Immature natural killer cell (primary cell): ENCODE measurements around the gene SLC25A21. TPM values are rescaled to one million over a fixed set of nuclear protein-coding genes. Genes with fewer than 3 reads are reported as not detected.
"Not testable (repeated sequence)": the region's sequence is repeated elsewhere in the genome, so short reads cannot be mapped to it uniquely, and the experiment has no call there.

Experiments used
- DNase-seq, 3 donors: peaks; one replicate each; pipeline ENCODE4 v3.0.0; 2022; ENCODE audit warnings: mixed read lengths in 1 of 3
- H3K27ac Mint-ChIP-seq, 6 donors: one replicate each; pipeline ENCODE4 v1.8.0; 2020; ENCODE audit warnings: mixed read lengths in 6 of 6, mild to moderate bottlenecking in 5 of 6, inconsistent platforms in 4 of 6, moderate library complexity in 3 of 6
- H3K27me3 Mint-ChIP-seq, 3 donors: one replicate each; pipeline ENCODE4 v1.8.0; 2020 to 2021; ENCODE audit warnings: low read depth in 3 of 3, mild to moderate bottlenecking in 3 of 3, mixed read lengths in 3 of 3, moderate library complexity in 3 of 3, inconsistent platforms in 1 of 3
- H3K36me3 Mint-ChIP-seq, 3 donors: one replicate each; pipeline ENCODE4 v1.8.0; 2020; ENCODE audit warnings: mixed read lengths in 3 of 3, inconsistent platforms in 2 of 3, mild to moderate bottlenecking in 2 of 3
- H3K4me1 Mint-ChIP-seq, 2 donors: one replicate each; pipeline ENCODE4 v1.8.0; 2020; ENCODE audit warnings: inconsistent platforms in 2 of 2, mild to moderate bottlenecking in 2 of 2, mixed read lengths in 2 of 2, moderate library complexity in 1 of 2
- H3K4me3 Mint-ChIP-seq, 5 donors: one replicate each; pipeline ENCODE4 v1.8.0; 2020; ENCODE audit warnings: mild to moderate bottlenecking in 5 of 5, mixed read lengths in 5 of 5, inconsistent platforms in 3 of 5, moderate library complexity in 3 of 5
- H3K9me3 Mint-ChIP-seq, 6 donors: one replicate each; pipeline ENCODE4 v1.8.0; 2020; ENCODE audit warnings: mild to moderate bottlenecking in 6 of 6, mixed read lengths in 6 of 6, inconsistent platforms in 4 of 6, moderate library complexity in 3 of 6
- polyA plus RNA-seq, 3 donors: library from polyadenylated mRNA; unstranded; fragments of 300-500 nt; fragmentation: Illumina TruSeq; gene quantifications; one replicate each; pipeline ENCODE4 v1.2.3, GENCODE V29; 2021

SLC25A21 gene
- polyA plus RNA-seq, 3 donors from 2014 or later: not detected

- Mint-ChIP-seq H3K36me3 (no peaks in the 10 kb centered on the region), H3K27me3 (peaks cover 0 to 2% (median 0%) of the 10 kb centered on the region in 3 donors), H3K27ac (no peak overlapping the region), H3K4me3 (no peak overlapping the region), H3K4me1 (no peaks in the 10 kb centered on the region), H3K9me3 (peaks cover 2 to 38% (median 11%) of the 10 kb centered on the region in 6 donors)
- no peak for DNase-seq
Observed at GRCh38 chr14:37083599-37083998, 88.8 kb downstream of the SLC25A21 start.

DNA sequence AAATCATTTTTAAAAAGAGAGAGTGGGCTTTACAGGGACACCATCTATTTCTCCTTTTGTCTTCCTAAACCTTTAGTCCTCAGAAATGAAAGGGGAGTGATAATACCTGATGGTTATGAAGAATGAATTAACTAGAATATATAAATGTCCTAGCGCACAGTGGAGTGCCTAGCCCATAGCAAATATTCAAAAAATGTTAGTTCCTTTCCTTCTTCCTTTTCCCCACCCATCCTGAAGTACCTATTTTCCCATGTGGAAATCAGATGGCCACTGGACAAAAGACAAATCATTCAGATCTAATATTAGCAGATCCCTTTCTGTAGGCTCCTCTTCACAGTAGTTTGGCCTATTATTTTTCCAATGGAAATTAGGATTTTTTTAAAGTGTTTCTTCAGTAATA is 90.0 kb downstream of the SLC25A21 start:
- Mint-ChIP-seq H3K4me1 (no peaks in the 10 kb centered on the region), H3K4me3 (no peak overlapping the region), H3K36me3 (no peaks in the 10 kb centered on the region), H3K27ac (no peak overlapping the region), H3K9me3 (peaks cover 2 to 34% (median 10%) of the 10 kb centered on the region in 6 donors), H3K27me3 (peaks cover 0 to 2% (median 0%) of the 10 kb centered on the region in 3 donors)
- no peak for DNase-seq

- Mint-ChIP-seq H3K27ac (no peak overlapping the region), H3K4me3 (no peak overlapping the region), H3K4me1 (no peaks in the 10 kb centered on the region), H3K27me3 (peaks cover 0 to 2% (median 0%) of the 10 kb centered on the region in 3 donors), H3K36me3 (no peaks in the 10 kb centered on the region), H3K9me3 (peaks cover 0 to 29% (median 10%) of the 10 kb centered on the region in 6 donors)
- DNase-seq: no peak
Observed at GRCh38 chr14:37081856-37082255, 90.5 kb downstream of the SLC25A21 start.

- DNase-seq: no peak
- Mint-ChIP-seq H3K27ac (no peak overlapping the region), H3K4me1 (no peaks in the 10 kb centered on the region), H3K9me3 (peaks cover 0 to 29% (median 12%) of the 10 kb centered on the region in 6 donors), H3K4me3 (no peak overlapping the region), H3K27me3 (peaks cover 0 to 2% (median 0%) of the 10 kb centered on the region in 3 donors), H3K36me3 (no peaks in the 10 kb centered on the region)
Observed at GRCh38 chr14:37081218-37081617, 91.2 kb downstream of the SLC25A21 start.

GRCh38 chr14:37078131-37078530 is 94.3 kb downstream of the SLC25A21 start:
- Mint-ChIP-seq H3K4me3 (no peak overlapping the region), H3K4me1 (no peaks in the 10 kb centered on the region), H3K27me3 (peaks cover 0 to under 1% (median 0%) of the 10 kb centered on the region in 3 donors), H3K36me3 (no peaks in the 10 kb centered on the region), H3K27ac (no peak overlapping the region), H3K9me3 (peaks cover under 1 to 30% (median 7%) of the 10 kb centered on the region in 6 donors)
- DNase-seq: no peak

DNA sequence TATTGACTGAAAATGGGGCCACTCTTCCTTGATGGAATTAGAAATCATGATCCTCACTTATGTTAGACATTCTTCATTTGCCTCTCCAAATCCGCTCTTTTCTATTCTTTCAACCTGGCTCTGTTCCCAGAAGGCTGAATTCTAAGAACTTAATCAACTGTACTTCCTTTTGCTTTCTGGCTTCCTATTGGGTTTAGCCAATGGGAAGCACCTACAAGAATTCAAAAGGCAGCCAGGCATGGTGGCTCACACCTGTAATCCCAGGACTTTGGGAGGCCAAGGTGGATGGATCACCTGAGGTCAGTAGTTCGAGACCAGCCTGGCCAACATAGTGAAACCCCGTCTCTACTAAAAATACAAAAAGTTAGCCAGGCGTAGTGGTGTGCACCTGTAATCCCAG is 98.1 kb downstream of the SLC25A21 start:
- not testable (repeated sequence) for H3K27me3 Mint-ChIP-seq, DNase-seq, H3K27ac Mint-ChIP-seq, H3K36me3 Mint-ChIP-seq, H3K4me3 Mint-ChIP-seq, H3K4me1 Mint-ChIP-seq
- peaks cover 4 to 18% (median 11%) of the 10 kb centered on the region in 6 donors for H3K9me3 Mint-ChIP-seq

DNA sequence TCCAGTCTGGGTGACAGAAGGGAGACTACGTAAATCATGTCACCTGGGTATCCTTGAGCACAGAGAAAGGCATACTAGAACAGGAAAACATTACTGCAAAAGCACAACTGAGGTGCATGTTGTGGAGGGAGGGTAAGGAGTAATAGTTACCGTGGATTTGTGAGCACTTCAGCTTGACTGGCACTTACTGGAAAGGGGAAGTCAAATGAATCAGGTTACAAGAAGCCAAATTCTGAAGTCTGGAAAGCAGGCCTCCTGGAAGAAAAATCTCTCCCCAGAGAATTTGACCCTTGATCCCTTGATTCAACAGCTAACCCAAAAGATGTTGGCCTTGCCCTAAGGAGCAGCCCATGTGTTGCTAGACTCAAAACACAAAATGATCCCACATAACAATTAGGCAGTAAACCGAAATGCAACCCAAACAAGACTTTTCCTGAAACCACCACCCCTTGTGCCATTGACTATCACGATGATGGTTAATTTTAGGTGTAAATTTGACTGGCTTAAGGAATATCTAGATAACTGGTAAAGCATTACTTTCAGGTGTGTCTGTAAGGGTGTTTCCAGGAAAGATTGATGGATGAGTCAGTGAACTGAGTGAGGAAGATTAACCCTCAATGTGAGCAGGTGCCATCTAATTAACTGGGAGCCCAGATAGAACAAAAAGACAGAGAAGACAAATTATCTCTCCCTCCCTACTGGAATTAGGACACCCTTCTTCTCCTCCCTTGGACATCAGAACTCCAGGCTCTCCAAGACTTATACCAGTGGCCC is 108.8 kb downstream of the SLC25A21 start:
- Mint-ChIP-seq H3K4me1 (no peaks in the 10 kb centered on the region), H3K9me3 (peaks cover 8 to 34% (median 11%) of the 10 kb centered on the region in 6 donors), H3K27me3 (peaks cover 0 to 4% (median 3%) of the 10 kb centered on the region in 3 donors), H3K27ac (no peak overlapping the region), H3K4me3 (no peak overlapping the region), H3K36me3 (no peaks in the 10 kb centered on the region)
- no peak for DNase-seq

- DNase-seq: no peak
- Mint-ChIP-seq H3K36me3 (no peaks in the 10 kb centered on the region), H3K27ac (no peak overlapping the region), H3K4me1 (no peaks in the 10 kb centered on the region), H3K4me3 (no peak overlapping the region), H3K27me3 (peaks cover 0 to 4% (median 3%) of the 10 kb centered on the region in 3 donors), H3K9me3 (peaks cover 3 to 32% (median 9%) of the 10 kb centered on the region in 6 donors)
Observed at GRCh38 chr14:37062191-37062803, 110.1 kb downstream of the SLC25A21 start.

DNA sequence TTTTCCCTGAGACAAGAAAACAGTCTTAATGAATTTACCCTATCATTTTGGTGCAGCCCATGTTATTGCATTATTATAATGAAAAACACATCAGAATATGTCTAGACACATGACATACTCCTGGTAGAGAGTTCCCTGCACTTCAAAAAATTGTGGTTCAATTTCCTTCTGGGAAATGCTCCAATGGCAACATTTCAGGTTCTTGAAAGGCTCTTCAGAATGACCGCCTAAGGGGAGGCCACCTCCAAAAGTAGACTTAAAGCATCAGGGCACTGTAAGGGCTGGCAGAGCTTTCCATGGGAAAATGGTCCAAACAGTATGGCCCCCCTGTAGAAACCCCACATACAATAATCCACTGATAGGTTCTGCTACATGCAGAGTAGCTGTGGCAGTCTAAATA is 110.7 kb downstream of the SLC25A21 start:
- no peak overlapping the region for H3K27ac Mint-ChIP-seq

DNA sequence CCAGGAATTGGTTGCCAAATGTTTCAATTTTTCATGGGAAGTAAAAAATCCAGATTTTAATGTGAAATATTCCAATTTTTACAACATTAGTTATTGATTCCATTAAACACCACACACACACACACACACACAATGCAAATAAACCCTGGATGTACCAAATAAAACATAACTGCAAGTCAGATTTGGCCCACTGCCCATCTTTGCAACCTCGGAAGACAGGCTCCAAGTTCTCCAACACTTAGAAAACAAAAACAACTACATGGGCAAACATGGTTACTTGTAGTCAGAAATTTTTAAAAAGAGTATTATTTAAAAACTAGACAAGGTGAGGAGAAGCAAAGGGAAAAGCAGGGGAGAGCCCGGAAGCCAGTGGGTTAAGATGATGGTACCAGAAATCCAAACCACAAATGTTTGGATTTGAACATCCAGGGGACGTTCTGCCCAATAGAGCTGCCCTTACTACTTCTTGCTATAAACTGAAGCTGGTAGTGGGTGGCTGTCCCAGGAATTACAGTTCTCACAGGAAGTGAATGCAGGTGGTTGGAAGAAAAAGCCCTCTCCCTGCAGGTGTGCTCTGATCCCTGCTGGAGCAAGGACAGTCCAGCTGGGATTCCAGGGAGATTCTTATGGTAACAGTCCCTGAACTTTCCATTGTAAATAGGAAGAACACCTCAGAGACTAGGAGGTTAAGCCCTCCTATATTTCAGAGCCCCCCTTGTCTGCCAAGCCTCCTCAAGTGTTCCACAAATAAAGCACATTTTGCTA is 111.7 kb downstream of the SLC25A21 start:
- no peak overlapping the region for H3K27ac Mint-ChIP-seq
- H3K4me1 Mint-ChIP-seq: no peaks in the 10 kb centered on the region
- no peak for DNase-seq
- no peak overlapping the region for H3K4me3 Mint-ChIP-seq
- H3K36me3 Mint-ChIP-seq: no peaks in the 10 kb centered on the region
- peaks cover 6 to 34% (median 13%) of the 10 kb centered on the region in 6 donors for H3K9me3 Mint-ChIP-seq
- peaks cover 0 to 6% (median 4%) of the 10 kb centered on the region in 3 donors for H3K27me3 Mint-ChIP-seq

More for the DNA sequence above, 110.7 kb downstream of the SLC25A21 start:
- Mint-ChIP-seq H3K27me3 (peaks cover 0 to 4% (median 4%) of the 10 kb centered on the region in 3 donors), H3K4me3 (no peak overlapping the region), H3K9me3 (peaks cover 5 to 31% (median 10%) of the 10 kb centered on the region in 6 donors), H3K36me3 (no peaks in the 10 kb centered on the region), H3K4me1 (no peaks in the 10 kb centered on the region)
- DNase-seq: no peak

DNA sequence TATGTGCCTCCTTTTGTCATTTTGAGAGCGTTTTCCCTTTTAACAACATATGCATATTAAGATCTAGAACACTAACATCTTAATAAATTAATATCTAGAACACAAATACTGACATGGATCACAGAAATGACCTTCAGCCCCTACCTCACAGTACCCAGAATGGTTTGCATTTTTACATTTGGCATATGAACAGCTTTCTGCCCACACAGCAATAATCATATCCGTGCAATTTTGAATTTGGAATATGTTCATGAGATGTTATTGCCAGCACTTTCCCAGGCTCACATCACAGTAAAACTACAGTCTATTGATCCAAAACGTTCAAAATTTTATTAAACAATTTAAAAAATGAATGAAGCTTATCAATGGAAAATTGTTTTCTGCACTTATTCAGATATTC is 114.6 kb downstream of the SLC25A21 start:
- peaks cover 0 to 4% (median 0%) of the 10 kb centered on the region in 3 donors for H3K27me3 Mint-ChIP-seq
- H3K4me3 Mint-ChIP-seq: no peak overlapping the region
- peaks cover 6 to 41% (median 13%) of the 10 kb centered on the region in 6 donors for H3K9me3 Mint-ChIP-seq
- no peak for DNase-seq
- no peak overlapping the region for H3K27ac Mint-ChIP-seq
- H3K4me1 Mint-ChIP-seq: no peaks in the 10 kb centered on the region
- no peaks in the 10 kb centered on the region for H3K36me3 Mint-ChIP-seq

GRCh38 chr14:37056473-37056872 is 115.9 kb downstream of the SLC25A21 start:
- no peaks in the 10 kb centered on the region for H3K4me1 Mint-ChIP-seq
- H3K4me3 Mint-ChIP-seq: no peak overlapping the region
- no peak for DNase-seq
- H3K27ac Mint-ChIP-seq: no peak overlapping the region
- H3K27me3 Mint-ChIP-seq: peaks cover 0 to 4% (median 0%) of the 10 kb centered on the region in 3 donors
- peaks cover 3 to 35% (median 13%) of the 10 kb centered on the region in 6 donors for H3K9me3 Mint-ChIP-seq
- no peaks in the 10 kb centered on the region for H3K36me3 Mint-ChIP-seq

- H3K9me3 Mint-ChIP-seq: peaks cover 3 to 40% (median 12%) of the 10 kb centered on the region in 6 donors
- no peaks in the 10 kb centered on the region for H3K4me1 Mint-ChIP-seq
- H3K36me3 Mint-ChIP-seq: no peaks in the 10 kb centered on the region
- H3K4me3 Mint-ChIP-seq: no peak overlapping the region
- no peak overlapping the region for H3K27ac Mint-ChIP-seq
- DNase-seq: no peak
- peaks cover 0 to 4% (median 0%) of the 10 kb centered on the region in 3 donors for H3K27me3 Mint-ChIP-seq
Observed at GRCh38 chr14:37054869-37055268, 117.5 kb downstream of the SLC25A21 start.

GRCh38 chr14:37054144-37054543 is 118.3 kb downstream of the SLC25A21 start:
- no peak overlapping the region for H3K27ac Mint-ChIP-seq
- no peaks in the 10 kb centered on the region for H3K4me1 Mint-ChIP-seq
- no peaks in the 10 kb centered on the region for H3K36me3 Mint-ChIP-seq

More at GRCh38 chr14:37054144-37054543, 118.3 kb downstream of the SLC25A21 start:
- Mint-ChIP-seq H3K9me3 (peaks cover 3 to 40% (median 13%) of the 10 kb centered on the region in 6 donors), H3K27me3 (peaks cover 0 to 4% (median 0%) of the 10 kb centered on the region in 3 donors), H3K4me3 (no peak overlapping the region)
- DNase-seq: no peak
